Stimulated activated CD4-positive, alpha-beta T cell treated with anti-CD3 and anti-CD28 coated beads, Interleukin-1b, Interleukin-23, amount 100 ng/mL, for 4 hours (primary cell): ENCODE results near the gene KLC1.

ENCODE experiments used
- DNase-seq, 2 donors: peaks; one replicate each; pipeline ENCODE4 v3.0.0-alpha.2; 2020; ENCODE audit warnings: low read depth in 2 of 2

The KLC1 gene

DNA sequence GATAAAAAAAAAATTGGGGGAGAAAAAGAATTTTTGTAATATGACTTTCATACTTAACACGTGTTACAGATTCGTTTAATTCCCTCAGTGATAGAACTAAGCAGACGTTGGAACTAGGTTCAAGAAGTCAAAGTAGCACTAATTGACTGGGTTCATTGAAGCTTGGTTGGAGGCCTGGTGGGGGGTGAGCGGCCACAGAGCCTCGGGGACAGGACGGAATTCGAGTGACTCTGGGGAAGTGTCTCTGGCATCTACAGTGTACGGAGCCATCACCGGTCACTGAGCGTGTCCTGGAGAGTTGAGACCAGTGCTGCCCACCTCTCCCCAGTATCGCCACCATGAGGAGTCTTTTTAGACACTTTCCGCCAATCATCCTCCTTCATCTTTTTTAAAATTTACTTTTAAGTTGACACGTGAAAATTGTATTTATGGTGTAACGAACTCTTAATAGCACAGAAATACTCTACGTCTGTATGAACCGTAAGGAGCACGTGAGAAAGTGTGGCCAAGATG lies 87.9 kb downstream of the KLC1 start:
- no peak for DNase-seq

DNA sequence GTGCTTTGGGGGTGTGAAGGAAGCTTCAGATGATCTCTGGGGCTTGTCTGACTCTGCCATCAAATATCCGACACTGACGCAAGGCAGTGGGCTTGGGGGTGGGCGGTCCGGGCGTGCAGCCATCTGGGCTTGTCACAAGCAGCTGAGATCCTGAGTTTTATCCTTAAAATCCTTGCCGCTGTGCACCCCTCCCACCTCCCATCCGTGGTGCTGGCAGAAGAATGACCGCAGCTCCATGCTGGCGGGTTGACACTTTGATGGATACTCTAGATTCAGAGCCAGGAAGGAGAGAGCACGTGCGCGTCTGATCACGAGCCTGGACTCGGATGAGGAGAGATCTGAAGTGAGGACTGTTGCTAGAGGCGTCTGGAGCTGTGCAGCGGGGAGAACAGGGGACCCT lies 89.6 kb downstream of the KLC1 start:
- DNase-seq = no peak

DNA sequence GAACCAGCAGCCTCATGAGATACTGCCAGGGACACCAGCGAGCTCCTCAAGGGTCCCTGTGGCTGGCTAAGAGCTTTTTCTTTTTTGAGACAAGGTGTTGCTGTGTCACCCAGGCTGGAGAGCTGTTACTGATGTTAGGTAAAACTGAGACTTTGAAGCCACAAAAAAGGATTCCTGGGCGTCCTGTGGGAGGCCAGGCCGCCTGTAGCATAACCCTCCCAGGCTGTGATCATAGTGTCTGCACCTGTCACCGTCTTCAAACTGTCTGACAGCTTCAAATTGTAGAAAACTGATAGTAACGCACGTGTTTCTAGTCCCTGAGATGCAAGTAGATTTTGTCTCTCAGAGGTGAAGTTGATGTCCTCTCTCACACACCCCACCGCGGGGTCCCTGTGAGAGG lies 90.7 kb downstream of the KLC1 start:
- no peak for DNase-seq

DNA sequence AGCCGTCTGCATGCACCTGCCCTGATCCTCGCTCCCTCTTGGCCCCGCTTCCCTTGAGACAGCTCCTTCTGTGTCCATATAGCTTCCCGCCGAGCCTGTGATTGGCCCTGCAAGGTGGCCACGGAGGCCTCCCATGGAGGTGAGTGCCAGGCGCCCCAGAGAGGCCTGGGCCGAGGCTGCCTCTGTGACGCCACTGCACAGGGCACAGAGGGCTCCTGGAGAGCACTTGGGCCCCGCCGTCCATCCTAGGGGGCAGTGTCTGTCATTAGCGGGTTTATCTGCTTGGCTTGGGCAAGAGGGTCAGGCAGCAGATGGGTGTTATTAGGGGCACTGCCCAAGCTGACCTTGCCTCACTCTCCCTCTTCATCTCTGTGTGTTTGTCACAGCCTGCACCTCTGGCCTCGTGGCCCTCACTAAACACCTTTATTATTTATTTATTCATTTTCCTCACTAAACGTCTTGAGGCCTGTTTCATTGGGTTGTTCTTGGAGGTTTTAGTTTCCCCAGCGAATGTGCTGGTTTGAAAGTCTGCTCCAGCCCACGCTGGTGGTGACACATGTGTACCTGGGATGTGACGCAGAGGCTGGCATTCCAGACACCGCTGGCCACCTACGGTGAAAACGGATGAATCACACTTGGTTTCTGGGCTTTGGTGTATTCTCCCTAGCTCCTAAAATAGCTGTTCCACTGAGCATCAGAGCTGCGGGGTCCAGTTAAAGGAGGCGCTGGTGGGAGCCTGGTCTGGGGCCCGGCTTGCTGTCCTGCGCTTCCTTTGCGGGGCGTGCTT lies 92.5 kb downstream of the KLC1 start:
- peak in 1 of 2 donors; percentile 19 for DNase-seq

DNA sequence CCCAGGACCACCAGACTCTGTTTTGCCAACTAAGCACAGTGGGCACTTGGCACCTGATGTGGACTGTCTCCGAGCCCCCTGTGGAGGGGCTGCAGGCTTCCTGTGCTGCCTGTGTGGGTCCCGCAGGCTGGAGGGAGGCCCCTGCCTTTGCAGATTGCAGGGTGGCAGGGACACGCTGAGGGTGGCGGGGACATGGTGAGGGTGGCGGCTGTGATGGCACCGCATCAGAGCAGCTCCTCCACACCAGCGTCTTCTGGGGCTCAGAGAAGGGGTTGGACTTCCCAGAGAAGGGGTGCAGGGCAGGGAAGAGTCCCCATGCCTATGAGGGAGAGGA lies 94.7 kb downstream of the KLC1 start:
- no peak for DNase-seq

DNA sequence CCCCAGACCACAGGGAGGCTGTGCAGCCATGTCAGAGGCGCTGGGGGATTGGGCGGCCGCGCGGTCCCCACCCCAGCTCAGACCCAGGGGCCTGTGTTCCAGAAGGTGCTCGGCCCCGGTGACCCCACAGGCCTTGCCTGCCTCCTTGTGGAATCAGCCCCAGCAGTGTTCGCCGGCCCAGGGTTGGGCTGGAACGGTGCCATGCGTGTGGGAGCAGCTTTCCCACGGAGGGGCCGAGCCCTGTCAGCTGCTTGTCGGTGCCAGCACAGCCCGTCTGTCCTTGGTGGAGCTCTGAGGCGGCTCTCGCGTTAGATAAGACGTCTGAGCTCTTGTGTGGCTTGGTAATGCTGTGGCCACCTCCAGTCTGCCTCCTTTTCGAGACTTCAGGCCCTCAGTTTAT lies 95.1 kb downstream of the KLC1 start:
- DNase-seq = no peak

DNA sequence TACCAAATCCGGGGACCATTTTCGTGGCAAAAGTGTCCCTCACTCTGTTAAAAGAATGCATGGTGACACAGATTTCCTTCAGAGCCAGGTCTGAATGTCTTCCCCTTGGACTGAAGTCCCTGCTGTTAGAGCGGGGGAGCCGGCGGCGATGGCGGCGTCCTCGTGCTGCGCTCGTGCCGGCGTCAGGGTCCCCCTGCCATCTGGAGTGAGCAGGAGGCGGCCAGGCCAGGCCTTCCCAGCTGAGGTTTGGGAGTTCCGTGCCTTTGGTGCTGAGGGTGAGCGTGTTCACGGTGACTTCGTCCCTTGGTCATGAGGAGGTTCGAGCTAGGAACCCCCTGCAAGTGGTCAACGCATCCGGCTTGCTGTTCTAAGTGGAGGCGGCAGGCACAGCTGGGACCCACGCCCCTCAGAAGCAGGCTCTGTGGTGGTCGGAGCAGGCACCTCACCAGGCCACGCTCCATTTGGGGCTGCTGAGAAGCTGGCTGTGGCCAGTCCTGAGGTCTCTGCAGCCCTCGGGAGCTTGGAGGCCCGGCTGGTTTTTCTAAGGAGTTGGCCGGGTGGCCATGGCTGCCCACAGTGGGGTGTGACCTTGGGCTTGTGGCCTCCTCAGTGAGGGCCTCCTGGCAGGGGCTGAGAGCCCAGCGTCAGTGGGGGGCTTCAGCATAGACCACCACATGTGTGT lies 96.1 kb downstream of the KLC1 start:
- DNase-seq = no peak

DNA sequence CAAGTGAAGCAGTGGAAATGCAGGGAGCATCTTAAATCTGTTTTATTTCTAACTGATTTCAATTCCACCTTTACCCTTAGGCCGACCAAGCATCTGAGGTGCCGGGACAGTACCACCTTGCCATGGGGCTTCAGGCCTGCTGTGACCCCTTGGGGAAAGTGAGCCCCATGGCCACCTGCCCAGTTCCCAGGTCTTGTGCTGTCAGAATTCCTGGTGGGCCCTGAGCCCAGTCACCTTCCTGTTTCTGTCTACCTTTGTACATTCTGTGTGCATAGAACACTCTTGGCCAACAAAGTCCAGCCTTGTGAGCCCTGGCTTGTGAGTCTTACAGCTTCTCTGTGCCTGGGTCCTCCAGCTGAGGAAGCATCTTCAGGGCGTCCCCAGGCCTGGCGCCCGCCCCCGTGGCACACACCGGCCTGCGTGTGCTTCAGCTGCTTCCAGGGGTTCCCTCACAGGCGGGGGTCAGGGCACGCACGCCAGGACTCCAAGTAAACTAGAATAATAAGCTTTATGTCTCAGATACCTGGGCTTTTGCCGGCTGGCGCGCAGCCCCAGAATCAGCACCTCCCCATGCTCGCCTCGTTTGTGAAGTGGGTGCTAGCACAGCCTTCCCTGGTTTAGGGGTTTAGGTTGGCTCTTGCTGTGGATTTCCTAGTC lies 96.9 kb downstream of the KLC1 start:
- no peak for DNase-seq

DNA sequence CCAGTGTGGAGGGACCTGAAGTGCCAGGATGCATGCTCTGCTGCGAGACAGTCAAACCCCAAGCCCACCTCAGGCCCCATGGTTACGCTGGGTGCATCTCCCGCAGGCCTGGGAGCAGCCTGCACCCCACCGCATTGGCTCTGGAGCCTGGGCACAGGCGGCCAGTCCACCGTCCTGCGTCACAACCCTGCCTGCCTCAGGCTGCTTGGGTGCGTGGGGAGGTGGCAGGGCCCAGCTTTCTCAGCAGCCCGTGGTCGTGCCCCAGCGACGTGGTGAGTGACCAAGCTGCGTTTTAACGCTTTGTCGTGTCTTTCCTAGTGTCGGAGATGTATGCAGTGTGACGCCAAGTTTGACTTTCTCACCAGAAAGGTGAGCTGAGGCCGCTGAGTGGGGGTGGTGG lies 97.5 kb downstream of the KLC1 start:
- DNase-seq = no peak

DNA sequence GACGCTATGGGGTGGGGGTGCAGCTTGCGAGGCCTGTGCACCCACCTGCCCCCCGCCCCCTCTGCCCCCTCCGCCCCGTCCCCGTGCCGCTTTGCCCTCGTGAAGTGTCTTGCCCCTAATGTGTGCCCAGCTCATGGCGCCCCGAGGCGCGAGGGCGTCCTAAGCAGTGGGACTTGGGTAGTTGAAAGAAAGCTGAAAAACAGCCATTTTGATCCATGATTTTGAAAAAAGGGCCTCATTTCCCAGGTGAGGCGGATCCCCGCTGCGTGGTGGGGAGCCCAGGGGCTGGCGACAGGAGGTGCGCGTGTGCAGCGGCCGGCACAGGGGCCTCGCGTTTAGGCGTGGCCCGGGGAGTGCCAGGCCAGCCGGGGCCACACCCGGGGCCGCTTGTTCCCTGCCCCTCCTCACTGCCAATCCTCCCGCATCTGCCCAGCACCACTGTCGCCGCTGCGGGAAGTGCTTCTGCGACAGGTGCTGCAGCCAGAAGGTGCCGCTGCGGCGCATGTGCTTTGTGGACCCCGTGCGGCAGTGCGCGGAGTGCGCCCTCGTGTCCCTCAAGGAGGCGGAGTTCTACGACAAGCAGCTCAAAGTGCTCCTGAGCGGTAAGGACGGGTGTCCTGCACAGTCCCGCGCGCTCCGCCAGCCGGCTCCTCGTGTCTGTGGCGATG lies 98.4 kb downstream of the KLC1 start:
- DNase-seq = no peak

DNA sequence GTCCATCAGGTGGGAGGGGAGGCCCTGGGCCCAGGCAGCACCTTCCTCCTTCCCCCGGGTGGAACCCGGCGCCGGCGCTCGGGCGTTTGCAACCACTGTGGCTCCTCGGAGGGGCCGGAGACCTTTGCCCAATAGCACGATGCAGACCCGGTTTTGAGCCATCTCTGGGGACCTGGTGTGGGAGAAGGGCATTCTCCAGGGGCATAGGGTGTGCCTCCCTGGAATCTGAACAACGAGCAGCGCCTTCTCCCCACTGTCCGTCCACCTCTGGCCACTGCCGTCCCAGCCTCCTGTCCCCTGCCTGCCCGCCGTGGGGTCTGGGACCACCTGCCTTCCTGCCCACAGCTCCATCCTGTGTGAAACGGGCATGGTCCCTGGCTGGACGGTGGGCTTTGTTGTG lies 99.1 kb downstream of the KLC1 start:
- no peak for DNase-seq

DNA sequence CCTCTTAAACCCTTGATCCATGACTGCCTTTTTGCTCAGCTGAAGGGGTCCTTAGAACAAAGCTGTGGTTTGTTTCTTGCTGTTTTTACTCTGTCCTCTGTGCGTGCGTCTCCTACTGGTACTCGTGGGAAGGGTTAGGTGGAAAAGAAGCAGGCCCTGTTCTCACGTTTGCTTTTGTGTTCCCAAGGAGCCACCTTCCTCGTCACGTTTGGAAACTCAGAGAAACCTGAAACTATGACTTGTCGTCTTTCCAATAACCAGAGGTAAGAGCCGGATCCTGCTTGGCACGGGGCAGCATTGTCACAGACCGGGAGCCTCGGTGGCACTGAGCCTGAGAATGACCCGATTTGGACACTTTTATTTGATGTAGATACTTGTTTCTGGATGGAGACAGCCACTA lies 99.7 kb downstream of the KLC1 start:
- DNase-seq = no peak

DNA sequence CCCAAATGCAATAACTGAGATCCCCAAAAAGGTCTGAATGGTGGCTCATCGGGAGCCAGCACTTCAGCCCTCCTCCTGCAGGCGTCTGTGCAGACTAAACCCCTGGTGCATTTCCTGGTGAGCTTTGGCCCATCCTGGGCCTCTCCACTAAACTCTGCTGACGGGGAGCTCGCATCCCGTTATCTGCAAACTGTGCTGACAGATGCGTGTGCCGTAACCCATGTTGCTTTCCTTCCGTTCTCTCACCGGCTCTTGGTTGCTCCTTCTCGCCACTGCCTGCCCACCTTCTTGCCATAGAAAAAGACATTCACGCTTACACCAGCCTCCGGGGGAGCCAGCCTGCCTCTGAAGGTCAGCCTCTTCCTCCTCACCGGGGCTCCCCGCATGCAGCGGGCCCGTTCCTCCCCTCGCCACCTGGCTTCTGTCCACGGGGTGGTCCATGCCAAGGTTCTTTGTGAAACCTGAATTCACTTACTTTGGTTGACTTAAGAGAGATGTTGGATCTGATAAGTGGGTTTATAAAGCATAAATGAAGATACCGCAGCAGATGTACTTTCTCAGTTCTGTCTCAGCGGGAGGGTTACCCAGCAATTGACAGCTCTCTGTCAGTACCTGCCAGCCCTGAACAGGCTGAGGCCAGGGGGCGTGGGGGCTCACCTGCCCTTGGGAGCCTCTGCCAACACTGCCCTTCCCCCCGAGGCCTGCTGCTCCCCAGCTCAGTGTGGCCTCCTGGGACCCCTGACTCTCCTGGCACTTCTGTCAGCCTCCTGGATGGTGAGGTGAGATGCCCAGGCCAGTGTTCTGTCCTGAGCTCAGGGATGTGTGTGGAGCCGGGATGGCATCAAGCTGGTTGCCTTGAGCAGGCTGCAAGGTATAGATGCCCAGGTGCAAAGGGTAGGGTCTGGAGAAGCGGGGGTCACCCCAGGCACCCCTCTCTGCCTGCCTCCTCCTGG lies 100.8 kb downstream of the KLC1 start:
- no peak for DNase-seq

DNA sequence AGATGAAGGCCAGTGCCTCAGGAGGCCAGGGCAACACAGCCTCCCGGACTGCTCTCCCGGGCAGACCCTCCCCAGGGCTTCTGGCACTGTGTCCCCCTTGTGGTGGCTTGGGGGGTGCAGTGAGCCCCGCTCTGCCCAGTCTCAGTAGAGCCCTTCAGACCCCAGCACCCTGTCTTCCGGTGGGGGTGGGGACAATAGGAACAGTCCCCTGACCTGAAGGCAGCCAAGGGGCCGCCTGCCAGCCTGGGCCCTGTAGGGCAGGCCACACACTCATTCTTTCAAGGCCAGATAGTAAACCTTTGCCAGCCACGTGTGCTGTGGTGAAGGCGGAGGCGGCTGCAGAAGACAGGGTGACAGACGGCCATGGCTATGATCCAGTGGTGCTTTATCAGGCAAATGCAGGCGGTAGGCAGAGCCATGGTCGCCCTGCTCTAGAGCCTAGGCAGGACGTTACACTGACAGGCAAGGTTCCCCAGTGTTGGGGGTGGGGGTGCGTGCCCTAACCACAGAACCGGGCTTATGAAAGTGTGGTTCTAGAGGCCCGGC lies 101.6 kb downstream of the KLC1 start:
- DNase-seq = no peak

DNA sequence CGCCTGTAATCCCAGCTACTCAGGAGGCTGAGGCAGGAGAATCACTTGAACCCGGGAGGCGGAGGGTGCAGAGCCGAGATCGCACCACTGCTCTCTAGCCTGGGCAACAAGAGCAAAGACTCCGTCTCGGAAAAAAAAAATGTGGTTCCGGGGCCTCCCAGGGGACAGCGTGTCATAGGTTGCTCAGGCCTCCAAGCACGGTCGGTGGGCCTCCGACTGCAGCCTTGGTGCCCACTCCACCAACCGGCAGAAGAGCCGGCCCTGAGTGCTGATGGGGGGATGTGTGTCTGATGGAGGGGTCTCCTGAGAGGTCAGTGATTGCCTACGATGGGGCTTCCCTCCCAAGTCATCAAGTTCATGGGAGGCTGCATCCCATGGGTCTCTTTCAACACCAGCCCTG lies 102.5 kb downstream of the KLC1 start:
- no peak for DNase-seq

DNA sequence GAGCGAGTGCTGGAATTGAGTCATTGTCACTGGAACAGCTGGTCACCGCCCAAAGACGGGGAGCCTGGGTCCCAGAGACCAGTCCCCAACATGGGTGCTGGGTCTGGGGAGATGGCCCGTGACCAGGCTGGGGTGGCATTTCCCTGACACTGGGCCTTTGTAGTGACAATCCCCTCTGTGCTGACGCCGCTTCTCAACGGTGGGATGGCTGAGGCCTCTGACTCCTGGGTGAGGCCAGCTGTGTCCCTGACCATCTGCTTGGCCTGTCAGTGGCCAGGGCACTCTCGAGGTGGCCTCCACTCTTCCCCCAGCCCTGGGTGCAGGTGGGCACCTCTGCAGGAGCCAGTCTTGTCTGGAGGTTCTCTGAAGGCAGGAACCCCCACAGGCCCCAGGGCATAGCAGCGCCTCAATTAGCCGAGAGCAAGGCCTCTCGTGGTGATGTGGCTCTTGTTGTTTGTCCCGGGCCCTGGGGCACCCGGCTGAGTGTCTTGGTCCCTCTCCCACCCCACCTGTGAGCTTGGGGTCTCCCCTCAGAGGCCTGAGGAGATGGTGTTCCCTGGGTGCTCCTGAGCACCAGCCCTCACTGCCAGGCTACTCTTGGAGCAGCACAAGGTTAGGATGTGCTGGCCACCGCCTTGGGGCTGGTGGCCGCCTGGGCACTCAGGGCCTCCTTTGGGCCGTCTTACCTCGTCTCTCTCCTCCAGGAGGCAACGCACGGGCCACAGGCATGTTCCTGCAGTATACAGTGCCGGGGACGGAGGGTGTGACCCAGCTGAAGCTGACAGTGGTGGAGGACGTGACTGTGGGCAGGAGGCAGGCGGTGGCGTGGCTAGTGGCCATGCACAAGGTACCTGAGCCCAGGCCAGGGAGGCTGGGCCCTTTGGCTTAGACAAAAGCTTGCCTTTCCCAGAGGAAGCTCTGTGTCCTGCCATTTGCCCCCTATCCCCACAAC lies 103.2 kb downstream of the KLC1 start:
- DNase-seq = no peak

DNA sequence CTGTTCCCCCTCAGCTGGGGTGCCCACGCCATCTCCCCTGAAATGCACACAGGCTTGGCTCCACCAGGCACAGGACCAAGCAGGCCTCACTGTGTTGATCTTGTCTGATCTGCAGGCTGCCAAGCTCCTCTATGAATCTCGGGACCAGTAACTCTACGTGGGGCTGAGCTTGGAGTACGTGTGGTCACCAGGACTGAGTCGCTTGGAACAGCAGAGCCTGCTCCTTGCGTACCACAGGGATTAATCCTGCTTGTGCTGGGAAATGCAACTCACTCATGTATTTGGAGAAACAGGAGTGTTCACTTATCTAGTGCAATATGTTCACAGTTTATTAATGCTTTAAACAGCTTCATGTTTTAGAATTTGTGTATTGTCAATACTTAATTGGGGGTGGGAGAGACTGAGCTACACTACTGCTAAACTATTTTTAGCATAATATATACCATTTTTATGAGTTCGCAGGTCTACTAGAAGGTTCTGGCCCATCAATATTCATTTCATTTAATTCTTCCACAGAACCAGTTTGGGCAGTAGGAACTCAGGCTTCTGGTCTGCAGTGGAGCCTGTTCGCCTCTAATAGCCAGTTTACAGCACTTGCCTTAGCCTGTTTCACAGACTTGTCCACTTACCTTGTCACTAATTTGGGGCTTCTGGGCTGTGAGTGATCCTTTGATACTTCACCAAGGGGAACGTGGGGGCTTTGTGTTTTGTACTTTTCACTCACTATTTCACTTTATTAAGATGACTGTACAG lies 104.0 kb downstream of the KLC1 start:
- DNase-seq = no peak

DNA sequence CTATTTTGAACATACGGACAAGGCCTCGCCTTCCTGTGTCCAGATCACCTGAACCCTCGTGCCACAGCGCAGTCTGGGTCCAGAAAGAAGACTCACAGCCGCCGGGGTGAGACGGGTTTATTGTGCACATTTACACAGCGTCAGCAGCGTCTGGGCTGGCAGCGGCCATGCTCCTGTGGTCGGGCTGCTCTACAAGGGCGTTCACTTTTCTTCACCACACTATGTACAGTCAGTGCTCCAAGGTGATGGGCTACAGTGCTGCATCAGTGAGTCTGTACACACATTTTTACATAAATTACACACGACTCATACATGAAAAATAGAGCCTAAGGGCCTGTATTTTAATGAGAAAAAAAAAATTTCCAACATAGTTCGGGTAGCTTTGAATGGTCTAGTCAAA lies 104.6 kb downstream of the KLC1 start:
- no peak for DNase-seq
